Caco-2 (cell line): ENCODE measurements around the gene PHAX. TPM values are rescaled to one million over a fixed set of nuclear protein-coding genes. Genes with fewer than 3 reads are reported as not detected.
"Not testable (repeated sequence)": the region's sequence is repeated elsewhere in the genome, so short reads cannot be mapped to it uniquely, and the experiment has no call there.

ENCODE experiments used
- BruUV-seq: library from RNA; stranded (reverse); fragments of 400-500 nt; replicated peaks from 2 replicates; lab custom pipeline; 2021; lab: Mats Ljungman, UMichigan
- CTCF ChIA-PET: fragments of 300-600 bp; sonication (Branson Sonifier 250); formaldehyde crosslinking; loops from one replicate; lab custom pipeline; 2022; ENCODE audit warnings: antibody characterized with exemption; lab: Charles Lee
- POLR2A ChIA-PET: fragments of 300-600 bp; sonication (Branson Sonifier 250); formaldehyde crosslinking; loops from one replicate; lab custom pipeline; 2022; ENCODE audit warnings: antibody characterized with exemption; lab: Charles Lee
- DNase-seq, 2 experiments: peaks; one replicate each; pipeline versions ENCODE4 v3.0.0 to v3.0.0-alpha.2; 2020 to 2022
- H3K27me3 ChIP-seq: replicated peaks from 2 replicates; pipeline ENCODE4 v1.6.0; 2011; ENCODE audit warnings: low read length; ENCODE audit not compliant: control insufficient read depth, insufficient read depth
- H3K36me3 ChIP-seq: 2 replicates; pipeline ENCODE4 v1.5.1; 2011; ENCODE audit warnings: low read length; ENCODE audit not compliant: control insufficient read depth, insufficient read depth
- H3K4me1 ChIP-seq: fragments of 250-450 bp; sonication (Bioruptor Pico); 2 replicates; pipeline ENCODE4 v1.5.1; 2020; ENCODE audit warnings: mild to moderate bottlenecking
- H3K4me3 ChIP-seq: 2 replicates; pipeline ENCODE4 v1.5.1; 2011; ENCODE audit warnings: low read depth, mild to moderate bottlenecking, control low read depth, low read length
- H3K9me3 ChIP-seq: fragments of 250-450 bp; sonication (Bioruptor Pico); 2 replicates; pipeline ENCODE4 v1.5.1; 2020; ENCODE audit warnings: mild to moderate bottlenecking, moderate library complexity
- H3K27ac Mint-ChIP-seq: one replicate; pipeline ENCODE4 v1.8.0; 2022; ENCODE audit warnings: mixed read lengths; ENCODE audit not compliant: unreplicated experiment
- H3K27me3 Mint-ChIP-seq: one replicate; pipeline ENCODE4 v1.8.0; 2022; ENCODE audit warnings: mixed read lengths; ENCODE audit not compliant: insufficient read depth, unreplicated experiment
- H3K36me3 Mint-ChIP-seq: one replicate; pipeline ENCODE4 v1.8.0; 2022; ENCODE audit warnings: mild to moderate bottlenecking, mixed read lengths; ENCODE audit not compliant: insufficient read depth, unreplicated experiment
- H3K4me1 Mint-ChIP-seq: one replicate; pipeline ENCODE4 v1.8.0; 2022; ENCODE audit warnings: low read depth, mixed read lengths; ENCODE audit not compliant: unreplicated experiment
- H3K4me3 Mint-ChIP-seq: one replicate; pipeline ENCODE4 v1.8.0; 2022; ENCODE audit warnings: mild to moderate bottlenecking, moderate library complexity, mixed read lengths; ENCODE audit not compliant: unreplicated experiment
- H3K9me3 Mint-ChIP-seq: one replicate; pipeline ENCODE4 v1.8.0; 2022; ENCODE audit warnings: mixed read lengths; ENCODE audit not compliant: unreplicated experiment
- intact Hi-C: fragments of 100-400 bp; cut with micrococcal nuclease; formaldehyde crosslinking; loops from one replicate; pipeline ENCODE4 v1.10.0; 2022; ENCODE audit not compliant: unreplicated experiment
- total RNA-seq: library from RNA; stranded (reverse); gene quantifications from 2 replicates; pipeline ENCODE4 v1.2.3, GENCODE V29; 2022
- TF ChIP-seq, protein P1 (sequence below), 2 experiments: fragments of 200-600 bp in 1 of 2; IDR thresholded peaks; 1 replicate in 1 of 2; 2 replicates in 1 of 2; pipeline versions ENCODE4 v1.5.1 to v1.8.0; 2011 to 2022; ENCODE audit warnings: antibody characterized with exemption in 1 of 2, control low read depth in 1 of 2, inconsistent platforms in 1 of 2, low read depth in 1 of 2, low read length in 1 of 2, mild to moderate bottlenecking in 1 of 2, moderate library complexity in 1 of 2; ENCODE audit not compliant: insufficient read depth in 1 of 2, severe bottlenecking in 1 of 2, unreplicated experiment in 1 of 2

PHAX gene
- total RNA-seq, 1 experiment from 2014 or later = 38.7 TPM

DNA sequence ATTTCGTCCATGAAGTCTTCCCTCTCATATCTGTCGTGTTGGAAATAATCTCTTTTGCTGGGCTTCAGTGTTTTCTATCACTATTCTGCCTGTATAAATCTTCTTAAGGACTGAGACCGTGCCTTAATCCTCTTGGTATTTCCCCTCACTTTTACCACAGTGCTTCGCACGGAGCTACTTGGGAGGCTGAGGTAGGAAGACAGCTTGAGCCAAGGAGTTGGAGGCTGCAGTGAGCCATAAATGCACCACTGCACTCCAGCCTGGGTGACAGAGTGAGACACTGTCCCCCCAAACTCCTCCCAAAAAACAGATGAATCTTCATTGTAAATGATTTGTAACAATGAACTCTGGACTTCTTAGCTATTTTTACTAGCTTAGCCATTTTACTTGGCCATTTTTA is 57.8 kb downstream of the PHAX start:
- DNase-seq = no peak
- no peaks in the 10 kb centered on the region for H3K27me3 Mint-ChIP-seq
- H3K4me3 Mint-ChIP-seq = no peak overlapping the region
- CTCF ChIA-PET = interaction anchor here (1.7 kb wide), 1 partner anchor 119 kb away, joined by 4 read pairs; no protein-coding TSS in a partner anchor
- H3K4me1 ChIP-seq = no peaks in the 10 kb centered on the region
- H3K9me3 ChIP-seq = no peaks in the 10 kb centered on the region
- POLR2A ChIA-PET = interaction anchor here (0.7 kb wide), 1 partner anchor 150 kb away, joined by 4 read pairs; no protein-coding TSS in a partner anchor
- no peaks in the 10 kb centered on the region for H3K36me3 ChIP-seq
- no peak overlapping the region for H3K27ac Mint-ChIP-seq
- H3K4me1 Mint-ChIP-seq = no peaks in the 10 kb centered on the region
- intact Hi-C loops = loop anchor here (5.0 kb wide), 2 partner anchors 199 to 569 kb away; no protein-coding TSS in a partner anchor
- H3K36me3 Mint-ChIP-seq = no peaks in the 10 kb centered on the region
- H3K27me3 ChIP-seq = no peaks in the 10 kb centered on the region
- no peaks in the 10 kb centered on the region for H3K9me3 Mint-ChIP-seq
- TF ChIP-seq, protein P1, sequence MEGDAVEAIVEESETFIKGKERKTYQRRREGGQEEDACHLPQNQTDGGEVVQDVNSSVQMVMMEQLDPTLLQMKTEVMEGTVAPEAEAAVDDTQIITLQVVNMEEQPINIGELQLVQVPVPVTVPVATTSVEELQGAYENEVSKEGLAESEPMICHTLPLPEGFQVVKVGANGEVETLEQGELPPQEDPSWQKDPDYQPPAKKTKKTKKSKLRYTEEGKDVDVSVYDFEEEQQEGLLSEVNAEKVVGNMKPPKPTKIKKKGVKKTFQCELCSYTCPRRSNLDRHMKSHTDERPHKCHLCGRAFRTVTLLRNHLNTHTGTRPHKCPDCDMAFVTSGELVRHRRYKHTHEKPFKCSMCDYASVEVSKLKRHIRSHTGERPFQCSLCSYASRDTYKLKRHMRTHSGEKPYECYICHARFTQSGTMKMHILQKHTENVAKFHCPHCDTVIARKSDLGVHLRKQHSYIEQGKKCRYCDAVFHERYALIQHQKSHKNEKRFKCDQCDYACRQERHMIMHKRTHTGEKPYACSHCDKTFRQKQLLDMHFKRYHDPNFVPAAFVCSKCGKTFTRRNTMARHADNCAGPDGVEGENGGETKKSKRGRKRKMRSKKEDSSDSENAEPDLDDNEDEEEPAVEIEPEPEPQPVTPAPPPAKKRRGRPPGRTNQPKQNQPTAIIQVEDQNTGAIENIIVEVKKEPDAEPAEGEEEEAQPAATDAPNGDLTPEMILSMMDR (IDR thresholded peaks at IDR 0.05; ENCODE audit: insufficient read depth in 1 of 2, low read depth in 1 of 2, low read length in 1 of 2, severe bottlenecking in 1 of 2, unreplicated experiment in 1 of 2) = no peak
- no TSS peak for BruUV-seq
- no peak overlapping the region for H3K4me3 ChIP-seq

DNA sequence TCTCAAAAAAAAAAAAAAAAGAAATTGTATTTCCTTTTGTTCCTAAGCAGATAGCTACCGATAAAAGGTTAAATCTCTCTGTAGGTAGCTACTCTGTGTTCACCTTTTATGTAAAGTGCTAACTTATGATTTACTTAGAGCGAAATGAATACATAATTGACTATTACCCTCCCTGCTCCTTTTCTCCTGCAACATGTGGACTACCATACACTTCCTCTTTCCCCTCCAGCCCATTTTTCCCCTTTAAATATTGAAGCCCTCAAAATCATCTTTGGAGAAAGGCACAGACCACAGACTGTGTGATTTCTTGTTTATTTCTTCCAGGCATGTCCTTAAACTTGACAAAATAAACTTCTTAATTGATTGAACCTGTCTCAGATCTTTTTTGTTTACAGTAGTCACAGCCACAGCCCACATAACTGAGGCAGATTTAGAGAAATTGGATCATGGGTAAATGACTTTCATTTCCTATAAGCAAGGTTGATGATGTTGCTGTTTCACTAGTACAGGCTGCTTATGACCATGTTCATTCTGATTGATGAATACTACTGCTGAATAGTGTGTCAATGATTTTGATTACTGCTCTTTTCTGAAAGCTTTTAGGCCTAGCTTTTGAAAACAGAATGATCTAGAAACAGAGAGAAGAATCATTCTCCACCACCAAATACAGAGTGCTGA is 59.2 kb downstream of the PHAX start:
- BruUV-seq = no TSS peak
- ChIA-PET CTCF (interaction anchor here (0.7 kb wide), 1 partner anchor 241 kb away, joined by 3 read pairs; no protein-coding TSS in a partner anchor), POLR2A (no interaction called here)
- intact Hi-C loops = loop anchor here (5.0 kb wide), 2 partner anchors 197 to 567 kb away; no protein-coding TSS in a partner anchor
- no peak for DNase-seq
- Mint-ChIP-seq H3K9me3 (peaks cover 12% of the 10 kb centered on the region), H3K4me1 (no peaks in the 10 kb centered on the region), H3K27ac (no peak overlapping the region), H3K36me3 (no peaks in the 10 kb centered on the region), H3K4me3 (no peak overlapping the region), H3K27me3 (peaks cover under 1% of the 10 kb centered on the region)
- no peak overlapping the region for H3K4me3 ChIP-seq
- TF ChIP-seq, protein P1 (IDR thresholded peaks at IDR 0.05; ENCODE audit: insufficient read depth in 1 of 2, low read depth in 1 of 2, low read length in 1 of 2, severe bottlenecking in 1 of 2, unreplicated experiment in 1 of 2) = no peak
- no peaks in the 10 kb centered on the region for H3K9me3 ChIP-seq
- no peaks in the 10 kb centered on the region for H3K27me3 ChIP-seq
- H3K36me3 ChIP-seq = no peaks in the 10 kb centered on the region
- H3K4me1 ChIP-seq = no peaks in the 10 kb centered on the region

DNA sequence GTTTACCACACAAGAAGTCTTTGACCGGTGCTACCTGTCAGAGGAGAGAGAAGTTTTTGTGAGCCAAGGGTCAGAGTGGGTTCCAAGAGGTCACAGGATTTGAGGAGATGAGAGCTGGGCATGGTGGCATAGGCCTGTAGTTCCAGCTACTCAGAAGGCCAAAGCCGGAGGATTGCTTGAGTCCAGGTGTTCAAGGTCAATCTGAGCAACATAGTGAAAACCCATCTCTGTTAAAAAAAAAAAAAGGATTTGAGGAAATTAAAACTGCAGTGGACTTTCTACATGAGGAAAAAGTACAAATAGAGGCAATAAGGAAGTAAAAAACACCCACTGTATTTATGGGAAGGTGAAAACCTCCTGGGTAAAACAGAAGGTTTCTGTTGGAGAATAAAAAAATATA is 63.8 kb downstream of the PHAX start:
- Mint-ChIP-seq H3K27ac (no peak overlapping the region), H3K4me3 (no peak overlapping the region), H3K27me3 (peaks cover 3% of the 10 kb centered on the region), H3K9me3 (peaks cover 16% of the 10 kb centered on the region), H3K4me1 (no peaks in the 10 kb centered on the region), H3K36me3 (no peaks in the 10 kb centered on the region)
- CTCF ChIA-PET = interaction anchor here (0.6 kb wide), 1 partner anchor 111 kb away, joined by 3 read pairs; no protein-coding TSS in a partner anchor
- DNase-seq = no peak
- Histone ChIP-seq H3K9me3 (no peaks in the 10 kb centered on the region), H3K4me3 (no peak overlapping the region), H3K4me1 (no peaks in the 10 kb centered on the region), H3K36me3 (no peaks in the 10 kb centered on the region), H3K27me3 (no peaks in the 10 kb centered on the region)
- BruUV-seq = no TSS peak
- intact Hi-C loops = no loop called here
- TF ChIP-seq, protein P1 (IDR thresholded peaks at IDR 0.05; ENCODE audit: insufficient read depth in 1 of 2, low read depth in 1 of 2, low read length in 1 of 2, severe bottlenecking in 1 of 2, unreplicated experiment in 1 of 2) = no peak
- POLR2A ChIA-PET = no interaction called here

DNA sequence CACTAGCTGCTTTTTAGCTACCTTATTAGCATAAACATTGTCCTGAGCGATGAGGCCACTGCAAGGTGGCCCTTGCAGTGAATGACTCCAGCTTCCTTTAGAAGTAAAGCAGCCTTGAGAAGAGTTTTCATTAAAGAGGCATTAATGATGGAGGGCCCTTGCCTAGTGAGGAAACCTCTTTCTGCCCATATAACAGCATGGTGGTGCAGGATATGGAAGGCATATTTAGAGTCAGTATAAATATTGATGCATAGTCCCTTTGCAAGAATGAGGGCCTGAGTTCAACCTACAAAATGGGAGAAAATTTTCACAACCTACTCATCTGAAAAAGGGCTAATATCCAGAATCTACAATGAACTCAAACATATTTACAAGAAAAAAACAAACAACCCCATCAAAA is 69.4 kb downstream of the PHAX start:
- H3K4me3 Mint-ChIP-seq = not testable (repeated sequence)

DNA sequence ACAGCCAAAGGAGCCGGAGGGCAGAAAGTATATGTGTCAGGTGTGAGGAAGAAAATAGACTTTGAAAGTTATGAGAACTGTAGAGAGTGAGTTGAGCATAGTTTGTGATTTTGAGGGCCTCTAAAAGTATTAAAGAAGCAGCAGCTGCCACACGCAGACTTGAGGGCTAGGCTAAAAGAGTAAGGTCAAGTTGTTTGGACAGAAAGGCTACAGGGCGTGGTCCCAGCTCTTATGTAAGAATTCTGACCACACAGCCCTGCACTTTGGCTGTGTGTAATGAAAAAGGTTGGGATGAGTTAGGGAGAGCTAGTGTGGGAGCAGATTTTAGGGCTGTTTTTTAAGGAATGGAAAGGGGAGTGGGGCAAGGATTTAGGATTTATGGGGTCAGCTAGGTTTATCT is 70.9 kb downstream of the PHAX start:
- H3K36me3 ChIP-seq, H3K4me3 ChIP-seq, H3K27ac Mint-ChIP-seq, H3K4me3 Mint-ChIP-seq, H3K27me3 Mint-ChIP-seq, BruUV-seq, H3K4me1 Mint-ChIP-seq, CTCF ChIA-PET, H3K4me1 ChIP-seq, DNase-seq, H3K27me3 ChIP-seq, intact Hi-C loops, H3K36me3 Mint-ChIP-seq, POLR2A ChIA-PET, H3K9me3 ChIP-seq: not testable (repeated sequence)
- H3K9me3 Mint-ChIP-seq = peaks cover 17% of the 10 kb centered on the region

More for the DNA sequence above, 69.4 kb downstream of the PHAX start:
- H3K27me3 Mint-ChIP-seq, H3K9me3 ChIP-seq, H3K27ac Mint-ChIP-seq, DNase-seq, H3K27me3 ChIP-seq, POLR2A ChIA-PET, intact Hi-C loops, H3K4me3 ChIP-seq, H3K4me1 ChIP-seq, BruUV-seq, CTCF ChIA-PET, H3K4me1 Mint-ChIP-seq, H3K36me3 Mint-ChIP-seq, H3K36me3 ChIP-seq: not testable (repeated sequence)
- peaks cover 19% of the 10 kb centered on the region for H3K9me3 Mint-ChIP-seq
